Endodermal cell (in vitro differentiated cells): ENCODE results near the gene STAB1. TPM values are rescaled to one million over a fixed set of nuclear protein-coding genes. Genes with fewer than 3 reads are reported as not detected.

Source experiments
- DNase-seq: peaks from one replicate; pipeline ENCODE4 v3.0.0-alpha.2; 2017
- H3K27ac ChIP-seq: 2 replicates; pipeline ENCODE4 v1.5.1; 2013; ENCODE audit warnings: mild to moderate bottlenecking, low read depth, low read length, moderate library complexity
- H3K27me3 ChIP-seq: 2 replicates; pipeline ENCODE4 v1.6.1; 2013; ENCODE audit warnings: mild to moderate bottlenecking, low read length, moderate library complexity; ENCODE audit not compliant: insufficient read depth, control insufficient read depth, poor library complexity, severe bottlenecking
- H3K36me3 ChIP-seq: 2 replicates; pipeline ENCODE4 v1.7.0; 2013; ENCODE audit warnings: mild to moderate bottlenecking, low read length, moderate library complexity; ENCODE audit not compliant: control insufficient read depth, insufficient read depth
- H3K4me1 ChIP-seq: one replicate; pipeline ENCODE4 v1.7.0; 2013; ENCODE audit warnings: low read length; ENCODE audit not compliant: control insufficient read depth, insufficient read depth
- H3K4me3 ChIP-seq: 2 replicates; pipeline ENCODE4 v1.5.1; 2013; ENCODE audit warnings: mild to moderate bottlenecking, low read length, moderate library complexity
- H3K9ac ChIP-seq: 2 replicates; pipeline ENCODE4 v1.6.1; 2013; ENCODE audit warnings: mild to moderate bottlenecking, low read length, moderate library complexity; ENCODE audit not compliant: poor library complexity, severe bottlenecking; ENCODE audit errors: extremely low read depth
- H3K9me3 ChIP-seq: 2 replicates; pipeline ENCODE4 v1.6.1; 2013; ENCODE audit warnings: mild to moderate bottlenecking, low read length, moderate library complexity; ENCODE audit not compliant: control insufficient read depth
- H3K27ac Mint-ChIP-seq: 2 replicates; pipeline ENCODE4 v1.8.0; 2020; ENCODE audit warnings: mixed read lengths
- H3K27me3 Mint-ChIP-seq: 2 replicates; pipeline ENCODE4 v1.8.0; 2021; ENCODE audit warnings: mild to moderate bottlenecking, mixed read lengths; ENCODE audit not compliant: insufficient read depth
- H3K36me3 Mint-ChIP-seq: 2 replicates; pipeline ENCODE4 v1.8.0; 2020; ENCODE audit warnings: low read depth, mixed read lengths
- H3K4me1 Mint-ChIP-seq: 2 replicates; pipeline ENCODE4 v1.8.0; 2020; ENCODE audit warnings: mixed read lengths
- H3K4me3 Mint-ChIP-seq: 2 replicates; pipeline ENCODE4 v1.8.0; 2020; ENCODE audit warnings: mild to moderate bottlenecking, moderate library complexity, mixed read lengths
- H3K9me3 Mint-ChIP-seq: 2 replicates; pipeline ENCODE4 v1.8.0; 2020; ENCODE audit warnings: mild to moderate bottlenecking, mixed read lengths
- WGBS, 2 experiments: methylation state at CpG; one replicate each; pipeline versions ENCODE4 v1.1.5 to v1.1.7; 2013; ENCODE audit warnings: missing lambda C conversion rate in 2 of 2, mixed read lengths in 1 of 2; ENCODE audit not compliant: insufficient coverage in 1 of 2, insufficient read length in 1 of 2; 5-methylcytosine and 5-hydroxymethylcytosine counted together
- total RNA-seq, 2 donors: library from RNA; stranded (reverse); fragmentation: NEBNext Ultra II Directional in 1 of 2; extraction: Animal tissue kit (Norgen Biotek cat#: 25700) in 1 of 2; gene quantifications; 2 replicates in 1 of 2; 3 replicates in 1 of 2; pipeline ENCODE4 v1.2.1, GENCODE V29; 2021
- TF ChIP-seq, protein P1 (sequence below): fragments of 200-600 bp; sonication (generic); conservative IDR thresholded peaks from 2 replicates; pipeline ENCODE4 v1.5.0; 2021; ENCODE audit warnings: antibody characterized with exemption, mild to moderate bottlenecking

The STAB1 gene
- total RNA-seq, 2 donors from 2014 or later = 0.24 to 0.55 TPM

DNA sequence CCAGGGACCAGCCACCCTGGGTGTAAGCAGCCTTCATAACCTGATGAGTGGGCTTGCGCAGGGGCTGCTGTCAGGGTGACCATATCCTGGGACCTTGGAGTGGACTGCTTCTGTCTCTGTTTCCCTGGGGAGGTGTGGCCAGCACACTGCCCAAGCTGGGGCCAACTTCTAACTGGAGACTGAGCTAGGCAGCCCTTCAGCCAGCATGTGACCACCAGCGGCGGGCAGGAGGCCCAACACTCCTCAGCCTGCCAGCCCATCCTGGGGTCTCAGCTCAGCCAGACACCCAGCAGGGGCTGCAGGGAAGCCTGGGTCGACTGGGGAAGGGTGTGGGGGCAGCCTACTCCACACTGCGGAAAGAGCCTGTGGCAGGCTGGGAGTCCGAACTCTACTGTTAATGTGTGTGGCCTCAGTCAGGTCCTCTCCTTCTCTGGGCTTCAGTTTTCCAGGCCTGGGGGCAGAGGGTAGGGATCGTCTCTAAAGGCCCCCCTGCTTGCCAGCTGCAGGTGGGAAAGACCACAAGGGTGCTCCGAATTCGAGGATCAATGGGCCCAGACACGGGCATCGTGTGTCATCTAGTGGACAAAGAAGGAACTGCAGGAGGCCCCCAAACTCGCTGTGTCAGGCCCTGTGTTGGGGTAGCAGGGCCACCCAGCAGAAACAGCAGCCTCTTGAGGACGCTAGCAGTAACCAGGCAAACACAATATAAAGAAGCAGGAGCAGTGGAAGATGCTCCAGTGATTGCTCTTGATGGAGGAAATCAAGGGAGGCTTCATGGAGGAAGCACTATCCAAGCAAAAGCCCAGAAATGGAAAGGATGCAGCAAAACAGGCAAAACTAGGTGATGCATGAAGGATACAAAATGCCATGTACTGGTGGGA, 48.3 kb upstream of the STAB1 start:
- Mint-ChIP-seq H3K36me3 (no peaks in the 10 kb centered on the region), H3K4me1 (peaks cover 5% of the 10 kb centered on the region), H3K27ac (no peak overlapping the region), H3K9me3 (no peaks in the 10 kb centered on the region), H3K4me3 (no peak overlapping the region), H3K27me3 (no peaks in the 10 kb centered on the region)
- Histone ChIP-seq H3K4me3 (no peak overlapping the region), H3K27ac (no peak overlapping the region), H3K9ac (no peak overlapping the region), H3K27me3 (no peaks in the 10 kb centered on the region), H3K36me3 (peaks cover 11% of the 10 kb centered on the region), H3K4me1 (peaks cover 4% of the 10 kb centered on the region), H3K9me3 (no peaks in the 10 kb centered on the region)
- peak; percentile 95 for DNase-seq
- 38 to 42% methylated on average over 10 to 13 of the region's 13 CpGs for WGBS, 2 experiments
- TF ChIP-seq, protein P1, sequence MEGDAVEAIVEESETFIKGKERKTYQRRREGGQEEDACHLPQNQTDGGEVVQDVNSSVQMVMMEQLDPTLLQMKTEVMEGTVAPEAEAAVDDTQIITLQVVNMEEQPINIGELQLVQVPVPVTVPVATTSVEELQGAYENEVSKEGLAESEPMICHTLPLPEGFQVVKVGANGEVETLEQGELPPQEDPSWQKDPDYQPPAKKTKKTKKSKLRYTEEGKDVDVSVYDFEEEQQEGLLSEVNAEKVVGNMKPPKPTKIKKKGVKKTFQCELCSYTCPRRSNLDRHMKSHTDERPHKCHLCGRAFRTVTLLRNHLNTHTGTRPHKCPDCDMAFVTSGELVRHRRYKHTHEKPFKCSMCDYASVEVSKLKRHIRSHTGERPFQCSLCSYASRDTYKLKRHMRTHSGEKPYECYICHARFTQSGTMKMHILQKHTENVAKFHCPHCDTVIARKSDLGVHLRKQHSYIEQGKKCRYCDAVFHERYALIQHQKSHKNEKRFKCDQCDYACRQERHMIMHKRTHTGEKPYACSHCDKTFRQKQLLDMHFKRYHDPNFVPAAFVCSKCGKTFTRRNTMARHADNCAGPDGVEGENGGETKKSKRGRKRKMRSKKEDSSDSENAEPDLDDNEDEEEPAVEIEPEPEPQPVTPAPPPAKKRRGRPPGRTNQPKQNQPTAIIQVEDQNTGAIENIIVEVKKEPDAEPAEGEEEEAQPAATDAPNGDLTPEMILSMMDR = peak; percentile 99

DNA sequence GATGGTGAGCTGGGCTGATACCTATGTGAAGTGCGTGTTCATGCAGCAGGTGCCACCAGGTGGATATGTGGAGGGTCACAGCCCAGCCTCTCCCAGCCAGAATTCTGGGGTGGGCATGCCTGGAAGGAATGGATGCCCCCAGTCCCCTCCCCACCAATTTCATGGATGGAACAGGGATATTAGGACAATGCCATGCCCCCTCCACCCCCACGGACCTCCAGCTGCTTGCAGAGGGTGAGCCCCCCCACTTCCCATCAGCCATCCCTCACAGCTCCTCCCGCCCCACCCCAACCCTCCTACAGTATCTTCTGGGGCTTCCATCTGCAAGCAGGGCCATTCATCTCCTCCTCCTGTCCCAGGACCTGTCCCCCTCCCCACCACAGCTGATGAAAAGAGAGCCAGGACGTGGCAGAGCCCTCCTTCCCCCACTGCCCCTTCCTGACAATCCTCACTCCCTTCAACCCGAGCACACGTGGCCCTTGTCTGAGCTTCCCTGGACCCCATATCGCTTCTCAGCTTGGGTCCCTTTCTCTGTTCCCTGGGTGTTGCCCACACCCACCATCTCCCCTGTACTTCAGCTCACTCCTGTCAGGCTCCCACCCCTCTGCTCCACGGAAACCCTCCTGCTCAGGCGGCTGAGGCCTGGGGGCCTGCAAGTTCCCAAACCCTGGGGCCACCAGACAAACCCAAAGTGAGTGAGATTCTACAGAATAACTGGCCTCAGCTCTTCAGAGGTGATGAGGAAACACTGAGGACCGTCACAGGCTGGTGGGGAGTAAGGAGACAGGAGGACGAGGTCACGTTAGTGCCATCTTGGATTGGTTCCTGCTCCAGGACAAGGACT, 47.4 kb upstream of the STAB1 start:
- no peak overlapping the region for H3K27ac Mint-ChIP-seq
- Histone ChIP-seq H3K4me1 (peaks cover 12% of the 10 kb centered on the region), H3K9me3 (no peaks in the 10 kb centered on the region), H3K9ac (no peak overlapping the region), H3K27ac (no peak overlapping the region), H3K4me3 (no peak overlapping the region), H3K27me3 (no peaks in the 10 kb centered on the region), H3K36me3 (peaks cover 11% of the 10 kb centered on the region)
- 86 to 91% methylated on average over 8 to 12 of the region's 12 CpGs for WGBS, 2 experiments
- TF ChIP-seq, protein P1 = no peak
- H3K36me3 Mint-ChIP-seq = no peaks in the 10 kb centered on the region
- H3K27me3 Mint-ChIP-seq = no peaks in the 10 kb centered on the region
- H3K9me3 Mint-ChIP-seq = no peaks in the 10 kb centered on the region
- peaks cover 5% of the 10 kb centered on the region for H3K4me1 Mint-ChIP-seq
- H3K4me3 Mint-ChIP-seq = no peak overlapping the region
- DNase-seq = no peak

DNA sequence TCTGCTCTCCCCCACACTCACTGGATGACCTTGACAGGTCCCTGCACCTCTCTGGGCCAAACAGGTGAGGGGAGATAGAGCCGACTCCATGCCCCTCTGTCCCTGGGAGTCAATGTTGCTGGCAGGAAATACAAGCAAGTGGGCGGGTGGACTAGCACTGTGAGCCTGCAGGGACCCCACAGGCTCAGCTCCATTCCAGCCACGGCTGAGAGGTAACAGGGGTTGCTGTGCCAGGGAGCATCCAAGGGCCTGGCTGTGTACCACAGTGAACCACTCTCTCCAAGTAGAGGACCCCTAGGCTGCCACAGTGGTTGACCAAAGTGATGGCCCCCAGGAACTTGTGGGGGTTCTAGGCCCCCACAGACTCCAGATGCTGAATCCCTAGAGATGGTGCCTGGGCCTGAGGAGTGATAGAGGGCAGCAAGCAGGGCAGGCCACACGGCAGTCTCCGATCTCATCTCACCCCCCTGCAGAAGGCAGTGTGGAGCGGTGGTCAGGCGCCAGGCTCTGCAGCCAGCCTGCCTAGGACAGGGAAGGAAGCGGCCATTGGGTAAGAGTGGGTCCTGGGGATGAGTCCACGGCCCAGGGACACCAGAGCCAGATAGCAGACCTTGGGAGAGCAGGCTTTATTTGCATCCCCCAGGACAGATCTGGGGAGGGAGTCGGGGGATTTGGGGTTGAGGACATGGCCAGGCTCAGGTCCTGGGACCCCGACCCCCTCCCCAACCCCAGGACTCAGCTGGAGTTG, 44.5 kb upstream of the STAB1 start:
- 94 to 97% methylated on average over 5 to 11 of the region's 11 CpGs for WGBS, 2 experiments
- no peak overlapping the region for H3K27ac ChIP-seq
- no peak overlapping the region for H3K9ac ChIP-seq

More for the DNA sequence above, 44.5 kb upstream of the STAB1 start:
- no peaks in the 10 kb centered on the region for H3K9me3 Mint-ChIP-seq
- no peak overlapping the region for H3K4me3 ChIP-seq
- DNase-seq = peak; percentile 44
- TF ChIP-seq, protein P1 = no peak
- no peaks in the 10 kb centered on the region for H3K9me3 ChIP-seq
- H3K27ac Mint-ChIP-seq = no peak overlapping the region
- peaks cover 23% of the 10 kb centered on the region for H3K4me1 Mint-ChIP-seq
- H3K4me3 Mint-ChIP-seq = no peak overlapping the region
- no peaks in the 10 kb centered on the region for H3K36me3 Mint-ChIP-seq
- H3K36me3 ChIP-seq = peaks cover 11% of the 10 kb centered on the region
- no peaks in the 10 kb centered on the region for H3K27me3 Mint-ChIP-seq
- peaks cover 18% of the 10 kb centered on the region for H3K4me1 ChIP-seq
- no peaks in the 10 kb centered on the region for H3K27me3 ChIP-seq
